Aorta (tissue), 5 donors: ENCODE measurements around the gene SLMAP. TPM values are rescaled to one million over a fixed set of nuclear protein-coding genes. Genes with fewer than 3 reads are reported as not detected.
A peak's percentile ranks its signal among the peaks of the same experiment; 100 is the strongest.

ENCODE experiments used
- ATAC-seq: fragments of 200-7000 bp; cut with Tn5 transposase; one replicate; pipeline ENCODE4 v1.9.1; 2022; ENCODE audit warnings: moderate library complexity; ENCODE audit not compliant: low FRiP score
- DNase-seq, 2 donors: peaks; one replicate each; pipeline ENCODE4 v3.0.0-alpha.2; 2020
- H3K27ac ChIP-seq, 2 donors: one replicate each; pipeline ENCODE4 v1.5.1; 2013; ENCODE audit warnings: low read length in 2 of 2, mild to moderate bottlenecking in 2 of 2, moderate library complexity in 2 of 2, control low read depth in 1 of 2, inconsistent platforms in 1 of 2, low read depth in 1 of 2
- H3K27me3 ChIP-seq, 2 donors: one replicate each; pipeline ENCODE4 v1.6.1; 2013; ENCODE audit warnings: control low read depth in 1 of 2, low read length in 1 of 2, mild to moderate bottlenecking in 1 of 2, moderate library complexity in 1 of 2; ENCODE audit not compliant: insufficient read depth in 2 of 2, control insufficient read depth in 1 of 2
- H3K36me3 ChIP-seq, 2 donors: one replicate each; pipeline ENCODE4 v1.6.1; 2013; ENCODE audit warnings: control low read depth in 1 of 2, low read length in 1 of 2, mild to moderate bottlenecking in 1 of 2; ENCODE audit not compliant: insufficient read depth in 2 of 2, control insufficient read depth in 1 of 2
- H3K4me1 ChIP-seq, 2 donors: one replicate each; pipeline ENCODE4 v1.6.1; 2013; ENCODE audit warnings: low read length in 2 of 2, control low read depth in 1 of 2, mild to moderate bottlenecking in 1 of 2, moderate library complexity in 1 of 2; ENCODE audit not compliant: insufficient read depth in 2 of 2, control insufficient read depth in 1 of 2
- H3K4me3 ChIP-seq, 2 donors: one replicate each; pipeline ENCODE4 v1.5.1; 2013; ENCODE audit warnings: low read length in 2 of 2, control low read depth in 1 of 2, mild to moderate bottlenecking in 1 of 2
- H3K9me3 ChIP-seq: one replicate; pipeline ENCODE4 v1.6.1; 2013; ENCODE audit warnings: mild to moderate bottlenecking, low read length; ENCODE audit not compliant: control insufficient read depth
- WGBS, 2 donors: extraction: QIAGEN DNeasy Blood & Tissue Kit; methylation state at CpG; one replicate each; pipeline ENCODE4 v1.1.7; 2013; 5-methylcytosine and 5-hydroxymethylcytosine counted together
- intact Hi-C, 2 donors: fragments of 100-400 bp; cut with DNase I; formaldehyde crosslinking; loops; one replicate each; pipeline versions ENCODE4 v1.14.2 to v1.15.0; 2022
- polyA plus RNA-seq, 2 donors: library from polyadenylated mRNA; stranded (reverse); fragments of 200-250 nt; gene quantifications; one replicate each; pipeline ENCODE4 v1.2.3, GENCODE V29; 2013
- total RNA-seq, 2 donors: library from RNA; stranded (reverse); fragmentation: NEBNext Ultra II Directional; extraction: Animal tissue kit (Norgen Biotek cat#: 25700); gene quantifications; one replicate each; pipeline ENCODE4 v1.2.1, GENCODE V29; 2021
- donor health status: healthy with polysubstance abuse.
- donor health status: Bipolar disorder and iron deficiency.
- donor health status: DM: no; HTN: no; CAD: no.
- donor health status: DM: no; HTN: no; CAD: no.
- donor health status: DM: yes; HTN: yes; CAD: no.

The SLMAP gene
- total and polyA plus RNA-seq, 4 donors: 81.4 to 546 (median 170) TPM

DNA sequence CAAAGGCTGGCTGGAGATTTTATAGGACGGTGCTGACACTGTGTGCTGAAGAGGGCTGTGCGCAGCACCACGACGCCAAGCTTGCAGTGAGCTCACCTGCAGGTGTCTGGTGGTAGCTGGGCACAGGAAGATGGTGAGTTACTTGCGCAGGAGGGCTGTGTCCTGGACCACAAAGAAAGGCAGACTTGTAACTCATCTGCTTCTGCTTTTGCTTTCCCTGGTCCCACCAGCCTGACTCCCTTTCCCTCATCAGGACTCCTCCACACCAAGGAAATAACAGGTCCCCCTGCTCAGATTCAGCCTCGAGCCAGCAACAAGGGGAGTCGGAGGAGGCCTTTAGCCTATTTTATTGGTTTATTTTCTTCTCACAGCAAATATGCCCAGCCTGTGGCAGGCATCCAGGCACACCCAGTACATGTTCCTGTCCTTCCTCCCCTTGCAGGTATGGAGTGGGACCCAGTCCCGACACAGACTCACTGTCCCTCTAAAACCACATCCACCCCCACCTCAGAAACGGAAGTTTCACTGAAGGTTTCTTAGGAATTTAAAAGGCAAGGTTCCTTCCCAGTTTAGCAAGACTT is 216.5 kb downstream of the SLMAP start:
- Histone ChIP-seq H3K36me3 (no peaks in the 10 kb centered on the region), H3K4me1 (no peaks in the 10 kb centered on the region), H3K4me3 (no peak overlapping the region), H3K27ac (no peak overlapping the region), H3K27me3 (no peaks in the 10 kb centered on the region), H3K9me3 (no peaks in the 10 kb centered on the region)
- intact Hi-C loops: no loop called here
- WGBS, 2 donors: 85 to 91% methylated on average over 9 of the region's 9 CpGs
- DNase-seq: no peak
- no peak for ATAC-seq

DNA sequence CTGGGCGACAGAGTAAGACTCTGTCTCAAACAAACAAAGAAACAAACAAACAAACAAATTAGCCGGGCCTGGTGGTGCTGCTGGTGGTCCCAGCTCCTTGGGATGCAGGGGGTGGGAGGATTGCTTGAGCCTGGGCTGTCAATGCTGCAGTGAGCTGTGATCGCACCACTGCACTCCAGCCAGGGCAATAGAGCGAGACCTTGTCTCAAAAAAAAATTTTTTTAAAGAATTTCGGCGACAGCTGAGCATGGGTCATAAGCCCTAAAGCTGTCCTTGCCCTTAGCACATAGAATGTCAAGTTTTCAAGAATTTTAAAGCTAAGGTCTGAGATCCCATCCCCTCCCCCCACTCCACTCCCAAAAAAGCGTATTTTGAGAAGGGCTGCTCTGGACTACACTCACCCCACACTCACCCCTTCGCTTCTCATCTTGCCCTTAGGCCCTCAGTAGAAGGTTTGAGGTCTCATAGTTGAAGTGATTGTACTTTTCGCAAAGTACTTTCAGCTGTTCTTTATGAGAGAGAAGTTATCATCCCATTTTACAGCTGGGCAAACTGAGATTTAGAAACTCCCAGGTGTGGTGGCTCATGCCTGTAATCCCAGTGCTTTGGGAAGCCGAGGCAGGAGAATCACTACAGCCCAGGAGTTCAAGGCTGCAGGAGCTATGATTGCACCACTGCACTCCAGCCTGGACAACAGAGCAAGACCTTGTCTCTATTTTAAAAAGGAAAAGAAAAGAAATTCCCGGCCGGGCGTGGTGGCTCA is 217.8 kb downstream of the SLMAP start:
- H3K27me3 ChIP-seq: no peaks in the 10 kb centered on the region
- no peak overlapping the region for H3K27ac ChIP-seq
- no peaks in the 10 kb centered on the region for H3K9me3 ChIP-seq
- 91 to 98% methylated on average over 13 of the region's 13 CpGs for WGBS, 2 donors
- ATAC-seq: no peak
- no peaks in the 10 kb centered on the region for H3K36me3 ChIP-seq
- no peak overlapping the region for H3K4me3 ChIP-seq
- intact Hi-C loops: no loop called here
- H3K4me1 ChIP-seq: no peaks in the 10 kb centered on the region
- DNase-seq: no peak

GRCh38 chr3:57974796-57975388 is 218.8 kb downstream of the SLMAP start:
- H3K27me3 ChIP-seq: no peaks in the 10 kb centered on the region
- H3K4me3 ChIP-seq: no peak overlapping the region
- H3K36me3 ChIP-seq: no peaks in the 10 kb centered on the region
- DNase-seq (no peak), ATAC-seq (peak; percentile 37)
- 75 to 78% methylated on average over 6 of the region's 6 CpGs for whole genome bisulfite sequencing, 2 donors
- no peaks in the 10 kb centered on the region for H3K4me1 ChIP-seq
- H3K9me3 ChIP-seq: no peaks in the 10 kb centered on the region
- no peak overlapping the region for H3K27ac ChIP-seq
- intact Hi-C loops: no loop called here

DNA sequence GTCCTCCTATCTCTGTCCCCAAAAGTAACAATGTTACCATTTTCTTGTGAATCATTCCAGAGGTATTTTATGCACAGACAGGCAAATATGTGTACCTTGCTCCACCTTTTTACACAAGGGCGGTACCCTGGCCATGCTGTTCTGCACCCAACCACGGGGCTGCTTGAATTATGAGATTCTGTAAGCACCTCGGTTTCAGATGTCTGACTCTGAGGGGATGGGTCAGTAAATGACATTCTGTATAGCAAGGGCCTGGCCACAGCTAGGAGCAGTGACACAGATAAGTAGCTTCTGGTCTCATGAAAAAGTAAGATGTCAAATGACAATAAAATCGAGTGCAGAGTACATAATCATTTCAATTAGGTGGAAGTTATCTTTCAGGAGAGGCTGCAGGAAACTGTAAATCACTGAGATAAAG is 221.7 kb downstream of the SLMAP start:
- ATAC-seq: no peak

GRCh38 chr3:57978316-57978715 is 222.2 kb downstream of the SLMAP start:
- H3K27ac ChIP-seq: no peak overlapping the region
- H3K4me3 ChIP-seq: no peak overlapping the region
- no peaks in the 10 kb centered on the region for H3K27me3 ChIP-seq
- DNase-seq (no peak), ATAC-seq (no peak)
- WGBS, 2 donors: 87 to 90% methylated on average over 8 of the region's 8 CpGs
- no peaks in the 10 kb centered on the region for H3K9me3 ChIP-seq
- H3K36me3 ChIP-seq: no peaks in the 10 kb centered on the region
- intact Hi-C loops: no loop called here
- no peaks in the 10 kb centered on the region for H3K4me1 ChIP-seq

More for the DNA sequence above, 221.7 kb downstream of the SLMAP start:
- H3K4me3 ChIP-seq: no peak overlapping the region
- 62 to 69% methylated on average over 4 of the region's 4 CpGs for WGBS, 2 donors
- intact Hi-C loops: no loop called here
- no peak overlapping the region for H3K27ac ChIP-seq
- no peak for DNase-seq
- no peaks in the 10 kb centered on the region for H3K4me1 ChIP-seq
- no peaks in the 10 kb centered on the region for H3K9me3 ChIP-seq
- H3K36me3 ChIP-seq: no peaks in the 10 kb centered on the region
- no peaks in the 10 kb centered on the region for H3K27me3 ChIP-seq

Other genes with a start within 250 kb of the SLMAP start
- under 1 TPM; 0.10 to 0.18 TPM for gene DNAH12, start 212.0 kb upstream of the SLMAP start, total RNA-seq
- gene DNAH12, start 212.0 kb upstream of the SLMAP start, polyA plus RNA-seq: not detected
- gene PDE12, start 200.0 kb upstream of the SLMAP start, total RNA-seq: 10 to 100 TPM; 14.8 to 15.4 TPM
- gene PDE12, start 200.0 kb upstream of the SLMAP start, polyA plus RNA-seq: 1 to 10 TPM; 3.1 TPM
- gene ARF4, start 159.0 kb upstream of the SLMAP start, total RNA-seq: 100 to 1,000 TPM; 148 TPM
- 100 to 1,000 TPM; 174 to 211 TPM for gene ARF4, start 159.0 kb upstream of the SLMAP start, polyA plus RNA-seq
- gene DENND6A, start 63.2 kb upstream of the SLMAP start, total RNA-seq: 10 to 100 TPM; 38.6 to 41.0 TPM
- gene DENND6A, start 63.2 kb upstream of the SLMAP start, polyA plus RNA-seq: 10 to 100 TPM in 1 of 2 donors, 1 to 10 TPM in 1; 9.1 to 17.5 TPM